ENCODE data around the gene DHTKD1.

DHTKD1 gene

GRCh38 chr10:12154516-12154915 is 85.8 kb downstream of the DHTKD1 start:
- TF ChIP-seq TCF12 (IDR thresholded peaks at IDR 0.05; ENCODE audit: low read depth) = no peak
- no peak for TF ChIP-seq FOXM1 (IDR thresholded peaks at IDR 0.05; ENCODE audit: borderline replicate concordance, low read depth)
- peak; percentile 34; the same call in 1 of the 2 replicates for TF ChIP-seq REST (IDR thresholded peaks at IDR 0.05; ENCODE audit: low read depth)
- TF ChIP-seq YY1 (IDR thresholded peaks at IDR 0.05; ENCODE audit: low read depth) = no peak

- TF ChIP-seq EP300 (IDR thresholded peaks at IDR 0.05; ENCODE audit: borderline replicate concordance) (no peak), RAD21 (IDR thresholded peaks at IDR 0.05; ENCODE audit: low read depth) (no peak)
These were observed 87.8 kb downstream of the DHTKD1 start for GRCh38 chr10:12156367-12157123.

GRCh38 chr10:12158111-12158510 is 89.4 kb downstream of the DHTKD1 start:
- no peak for TF ChIP-seq RAD21 (IDR thresholded peaks at IDR 0.05; ENCODE audit: low read depth)
- no peak for TF ChIP-seq YY1 (IDR thresholded peaks at IDR 0.05; ENCODE audit: low read depth)
- TF ChIP-seq FOXM1 (IDR thresholded peaks at IDR 0.05; ENCODE audit: borderline replicate concordance, low read depth) = no peak
- TF ChIP-seq CREB1 (IDR thresholded peaks at IDR 0.05; ENCODE audit: low read depth) = no peak
- no peak for TF ChIP-seq ZBTB7A (IDR thresholded peaks at IDR 0.05; ENCODE audit: low read depth)
- TF ChIP-seq MAX (IDR thresholded peaks at IDR 0.05) = no peak
- TF ChIP-seq EGR1 (IDR thresholded peaks at IDR 0.05) = no peak
- no peak for TF ChIP-seq REST (IDR thresholded peaks at IDR 0.05; ENCODE audit: low read depth)
- no peak for TF ChIP-seq TAF1 (IDR thresholded peaks at IDR 0.05; ENCODE audit: low read depth)
- TF ChIP-seq TEAD4 (IDR thresholded peaks at IDR 0.05) = no peak

GRCh38 chr10:12160664-12161063 is 91.9 kb downstream of the DHTKD1 start:
- TF ChIP-seq EP300 (IDR thresholded peaks at IDR 0.05; ENCODE audit: borderline replicate concordance) (no peak), CREB1 (IDR thresholded peaks at IDR 0.05; ENCODE audit: low read depth) (no peak), CEBPB (IDR thresholded peaks at IDR 0.05) (no peak), YY1 (IDR thresholded peaks at IDR 0.05; ENCODE audit: low read depth) (no peak), TCF12 (IDR thresholded peaks at IDR 0.05; ENCODE audit: low read depth) (no peak), RAD21 (IDR thresholded peaks at IDR 0.05; ENCODE audit: low read depth) (no peak), REST (IDR thresholded peaks at IDR 0.05; ENCODE audit: low read depth) (no peak), EGR1 (IDR thresholded peaks at IDR 0.05) (no peak), TAF1 (IDR thresholded peaks at IDR 0.05; ENCODE audit: low read depth) (no peak), NFIC (IDR thresholded peaks at IDR 0.05) (no peak), MAX (IDR thresholded peaks at IDR 0.05) (no peak), ZBTB7A (IDR thresholded peaks at IDR 0.05; ENCODE audit: low read depth) (no peak), USF1 (IDR thresholded peaks at IDR 0.05) (no peak), FOXM1 (IDR thresholded peaks at IDR 0.05; ENCODE audit: borderline replicate concordance, low read depth) (no peak)

- no peak for TF ChIP-seq YY1 (IDR thresholded peaks at IDR 0.05; ENCODE audit: low read depth)
- no peak for TF ChIP-seq ZBTB7A (IDR thresholded peaks at IDR 0.05; ENCODE audit: low read depth)
- no peak for TF ChIP-seq TEAD4 (IDR thresholded peaks at IDR 0.05)
- no peak for TF ChIP-seq CREB1 (IDR thresholded peaks at IDR 0.05; ENCODE audit: low read depth)
- no peak for TF ChIP-seq MAX (IDR thresholded peaks at IDR 0.05)
- TF ChIP-seq USF1 (IDR thresholded peaks at IDR 0.05) = no peak
- TF ChIP-seq TAF1 (IDR thresholded peaks at IDR 0.05; ENCODE audit: low read depth) = no peak
- TF ChIP-seq NFIC (IDR thresholded peaks at IDR 0.05) = no peak
- no peak for TF ChIP-seq TCF12 (IDR thresholded peaks at IDR 0.05; ENCODE audit: low read depth)
- no peak for TF ChIP-seq FOXM1 (IDR thresholded peaks at IDR 0.05; ENCODE audit: borderline replicate concordance, low read depth)
- no peak for TF ChIP-seq RAD21 (IDR thresholded peaks at IDR 0.05; ENCODE audit: low read depth)
- TF ChIP-seq EGR1 (IDR thresholded peaks at IDR 0.05) = no peak
- TF ChIP-seq EP300 (IDR thresholded peaks at IDR 0.05; ENCODE audit: borderline replicate concordance) = no peak
- TF ChIP-seq CEBPB (IDR thresholded peaks at IDR 0.05) = no peak
- TF ChIP-seq REST (IDR thresholded peaks at IDR 0.05; ENCODE audit: low read depth) = no peak
These were observed 94.2 kb downstream of the DHTKD1 start for GRCh38 chr10:12162927-12163326.
